MM.1S (cell line): ENCODE results near the gene TUBB6.

Experiments used
- CTCF ChIP-seq: fragments of 300-600 bp; sonication (generic); IDR thresholded peaks from 2 replicates; pipeline ENCODE4 v1.5.1; 2016; ENCODE audit warnings: antibody characterized with exemption, low read length, mixed read lengths
- EZH2 ChIP-seq: fragments of 300-600 bp; sonication (generic); optimal IDR thresholded peaks from 2 replicates; pipeline ENCODE3; 2017; ENCODE audit warnings: low read depth, mild to moderate bottlenecking, antibody characterized with exemption, low read length, mixed read lengths
- EZH2phosphoT487 ChIP-seq: fragments of 300-600 bp; sonication (generic); IDR thresholded peaks from 2 replicates; pipeline ENCODE4 v1.6.1; 2018; ENCODE audit warnings: antibody characterized with exemption, low read length

DNA sequence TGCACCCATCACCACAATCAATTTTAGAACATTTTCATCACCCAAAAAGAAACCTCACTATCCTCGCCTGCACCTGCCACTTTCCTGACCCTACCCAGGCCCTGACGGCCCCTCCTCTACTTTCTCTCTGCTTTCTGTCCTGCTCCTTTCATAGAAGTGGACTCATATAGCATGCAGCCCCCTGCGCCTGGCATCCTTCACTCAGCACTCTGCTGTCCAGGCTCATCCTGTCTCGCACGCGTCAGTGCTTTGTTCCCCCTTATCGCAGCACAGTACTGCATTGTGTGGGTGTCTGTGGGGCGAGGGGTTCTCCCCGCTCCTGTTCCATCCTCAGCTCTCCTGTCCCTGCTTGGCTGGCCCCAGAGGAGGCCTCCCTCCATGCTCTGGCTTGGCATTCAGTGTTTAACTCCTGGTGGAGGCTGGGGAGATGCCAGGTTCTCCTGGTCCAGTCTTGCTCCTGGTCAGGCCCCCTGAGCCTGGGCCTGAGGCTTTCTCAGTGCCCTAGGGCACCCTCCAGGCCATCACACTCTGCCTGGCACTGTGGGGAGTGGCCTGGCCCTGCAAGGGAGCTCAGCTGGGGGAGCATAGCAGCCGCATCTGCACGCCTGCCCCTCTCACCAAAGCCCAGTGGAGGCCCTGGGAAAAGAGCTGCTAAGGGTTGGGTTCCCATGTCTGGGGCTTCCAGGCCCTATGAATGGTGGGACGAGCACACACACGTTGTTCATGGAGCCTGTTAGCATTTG, 6.6 kb upstream of the TUBB6 start:
- no peak for TF ChIP-seq CTCF
- no peak for TF ChIP-seq EZH2phosphoT487
- no peak for TF ChIP-seq EZH2
